ENCODE results near the gene RPS6KB2.

GRCh38 chr11:67449116-67449844 is 21.0 kb downstream of the RPS6KB2 start:
- TF ChIP-seq CTCF (IDR thresholded peaks at IDR 0.05; ENCODE audit: extremely low read depth in 1 of 2, insufficient read depth in 1 of 2, low read depth in 1 of 2, low read length in 2 of 2) (no peak), MAX (IDR thresholded peaks at IDR 0.05; ENCODE audit: insufficient read depth, insufficient read length) (no peak), JUN (IDR thresholded peaks at IDR 0.05; ENCODE audit: borderline replicate concordance, insufficient read depth, insufficient read length, low read depth) (no peak), POLR2A (IDR thresholded peaks at IDR 0.05; ENCODE audit: low read depth, low read length) (no peak), POLR2AphosphoS5 (IDR thresholded peaks at IDR 0.05; ENCODE audit: insufficient read depth, low read depth, low read length) (no peak)

Data from endothelial cell of umbilical vein (primary cell).